Measurements from ENCODE around the gene PEX3.

PEX3 gene

DNA sequence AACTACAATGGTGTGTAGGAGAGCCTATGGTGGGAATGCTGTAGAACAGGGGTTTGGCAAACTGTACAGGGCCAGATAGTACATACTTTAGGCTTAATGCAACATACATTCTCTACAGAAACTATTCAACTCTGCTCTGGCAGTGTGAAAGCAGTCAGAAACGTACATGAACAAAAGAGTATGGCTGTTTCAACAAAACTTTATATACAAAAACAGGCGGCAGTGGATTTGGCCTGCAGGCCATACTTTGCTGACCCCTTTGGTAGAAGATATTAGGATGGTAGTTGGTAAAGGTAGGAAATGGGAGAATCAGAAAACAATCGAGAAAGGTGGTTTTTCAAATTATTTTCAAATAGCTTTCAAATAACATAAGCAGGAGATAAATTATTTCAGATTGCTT is 36.1 kb downstream of the PEX3 start:
- DNase-seq: no peak

GRCh38 chr6:143490244-143490643 is 39.6 kb downstream of the PEX3 start:
- H3K4me1 ChIP-seq (ENCODE audit: insufficient read depth, low read length): no peaks in the 10 kb centered on the region
- H3K27me3 ChIP-seq (ENCODE audit: insufficient read depth, low read length, poor library complexity): no peaks in the 10 kb centered on the region
- H3K4me2 ChIP-seq (ENCODE audit: insufficient read depth, low read length): no peak overlapping the region
- H3K36me3 ChIP-seq (ENCODE audit: insufficient read depth, low read length): no peaks in the 10 kb centered on the region
- H3K79me2 ChIP-seq (ENCODE audit: insufficient read depth, low read length): no peaks in the 10 kb centered on the region
- H3K4me3 ChIP-seq (ENCODE audit: low read depth in 1 of 2, low read length in 2 of 2): no peak overlapping the region
- ATAC-seq (ENCODE audit: insufficient read depth, low read depth) (no peak), DNase-seq (no peak)
- no peaks in the 10 kb centered on the region for H4K20me1 ChIP-seq (ENCODE audit: insufficient read depth, low read length)
- H3K9ac ChIP-seq (ENCODE audit: low read depth, low read length): no peak overlapping the region
- no peak overlapping the region for H3K27ac ChIP-seq (ENCODE audit: low read length)
- TF ChIP-seq CTCF (IDR thresholded peaks at IDR 0.05; ENCODE audit: borderline replicate concordance, extremely low read depth, low read length, poor library complexity, severe bottlenecking) (no peak), EZH2 (IDR thresholded peaks at IDR 0.05; ENCODE audit: borderline replicate concordance, low read depth, low read length, severe bottlenecking) (no peak)
- H2AFZ ChIP-seq (ENCODE audit: low read depth, low read length): no peak overlapping the region
- no peaks in the 10 kb centered on the region for H3K9me3 ChIP-seq (ENCODE audit: insufficient read depth, low read length, severe bottlenecking)

More for the DNA sequence above, 36.1 kb downstream of the PEX3 start:
- no peak overlapping the region for H3K27ac ChIP-seq (ENCODE audit: low read length)
- H3K36me3 ChIP-seq (ENCODE audit: insufficient read depth, low read length): no peaks in the 10 kb centered on the region
- no peaks in the 10 kb centered on the region for H3K9me3 ChIP-seq (ENCODE audit: insufficient read depth, low read length, severe bottlenecking)
- no peak overlapping the region for H3K4me3 ChIP-seq (ENCODE audit: low read depth in 1 of 2, low read length in 2 of 2)
- H3K79me2 ChIP-seq (ENCODE audit: insufficient read depth, low read length): no peaks in the 10 kb centered on the region
- no peak for ATAC-seq (ENCODE audit: insufficient read depth, low read depth)
- no peaks in the 10 kb centered on the region for H3K4me1 ChIP-seq (ENCODE audit: insufficient read depth, low read length)
- H2AFZ ChIP-seq (ENCODE audit: low read depth, low read length): no peak overlapping the region
- no peaks in the 10 kb centered on the region for H4K20me1 ChIP-seq (ENCODE audit: insufficient read depth, low read length)
- TF ChIP-seq EZH2 (IDR thresholded peaks at IDR 0.05; ENCODE audit: borderline replicate concordance, low read depth, low read length, severe bottlenecking) (no peak), CTCF (IDR thresholded peaks at IDR 0.05; ENCODE audit: borderline replicate concordance, extremely low read depth, low read length, poor library complexity, severe bottlenecking) (no peak)
- no peaks in the 10 kb centered on the region for H3K27me3 ChIP-seq (ENCODE audit: insufficient read depth, low read length, poor library complexity)
- no peak overlapping the region for H3K9ac ChIP-seq (ENCODE audit: low read depth, low read length)
- H3K4me2 ChIP-seq (ENCODE audit: insufficient read depth, low read length): no peak overlapping the region

GRCh38 chr6:143490775-143491174 is 40.2 kb downstream of the PEX3 start:
- Histone ChIP-seq H3K79me2 (ENCODE audit: insufficient read depth, low read length) (no peaks in the 10 kb centered on the region), H3K27ac (ENCODE audit: low read length) (no peak overlapping the region), H3K9me3 (ENCODE audit: insufficient read depth, low read length, severe bottlenecking) (no peaks in the 10 kb centered on the region), H3K36me3 (ENCODE audit: insufficient read depth, low read length) (no peaks in the 10 kb centered on the region), H3K4me2 (ENCODE audit: insufficient read depth, low read length) (no peak overlapping the region), H3K9ac (ENCODE audit: low read depth, low read length) (no peak overlapping the region), H3K27me3 (ENCODE audit: insufficient read depth, low read length, poor library complexity) (no peaks in the 10 kb centered on the region), H4K20me1 (ENCODE audit: insufficient read depth, low read length) (no peaks in the 10 kb centered on the region), H3K4me3 (ENCODE audit: low read depth in 1 of 2, low read length in 2 of 2) (no peak overlapping the region), H3K4me1 (ENCODE audit: insufficient read depth, low read length) (no peaks in the 10 kb centered on the region), H2AFZ (ENCODE audit: low read depth, low read length) (no peak overlapping the region)
- ATAC-seq (ENCODE audit: insufficient read depth, low read depth): no peak
- TF ChIP-seq EZH2 (IDR thresholded peaks at IDR 0.05; ENCODE audit: borderline replicate concordance, low read depth, low read length, severe bottlenecking) (no peak), CTCF (IDR thresholded peaks at IDR 0.05; ENCODE audit: borderline replicate concordance, extremely low read depth, low read length, poor library complexity, severe bottlenecking) (no peak)
- DNase-seq: no peak

DNA sequence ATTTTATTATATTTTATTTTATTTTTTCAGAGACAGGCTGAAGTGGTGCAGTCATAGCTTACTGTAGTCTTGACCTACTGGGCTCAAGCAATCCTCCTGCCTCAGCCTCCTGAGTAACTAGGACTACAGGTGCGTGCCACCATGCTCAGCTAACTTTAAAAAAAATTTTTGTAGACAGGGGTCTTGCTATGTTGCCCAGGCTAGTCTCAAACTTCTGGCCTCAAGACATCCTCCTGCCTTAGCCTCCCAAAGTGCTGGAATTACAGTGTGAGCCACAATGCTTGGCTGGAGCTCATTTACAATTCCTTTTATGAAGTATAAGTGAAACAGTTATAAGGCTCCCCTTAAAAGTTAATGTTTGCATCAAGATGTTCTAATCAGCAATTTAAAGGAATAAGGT is 46.4 kb downstream of the PEX3 start:
- H3K9ac ChIP-seq (ENCODE audit: low read depth, low read length): no peak overlapping the region
- H3K27ac ChIP-seq (ENCODE audit: low read length): no peak overlapping the region
- H3K4me3 ChIP-seq (ENCODE audit: low read depth in 1 of 2, low read length in 2 of 2): no peak overlapping the region
- TF ChIP-seq EZH2 (IDR thresholded peaks at IDR 0.05; ENCODE audit: borderline replicate concordance, low read depth, low read length, severe bottlenecking) (no peak), CTCF (IDR thresholded peaks at IDR 0.05; ENCODE audit: borderline replicate concordance, extremely low read depth, low read length, poor library complexity, severe bottlenecking) (no peak)
- H3K79me2 ChIP-seq (ENCODE audit: insufficient read depth, low read length): no peaks in the 10 kb centered on the region
- H3K27me3 ChIP-seq (ENCODE audit: insufficient read depth, low read length, poor library complexity): no peaks in the 10 kb centered on the region
- H3K4me1 ChIP-seq (ENCODE audit: insufficient read depth, low read length): no peaks in the 10 kb centered on the region
- H3K4me2 ChIP-seq (ENCODE audit: insufficient read depth, low read length): no peak overlapping the region
- ATAC-seq (ENCODE audit: insufficient read depth, low read depth): no peak
- no peaks in the 10 kb centered on the region for H3K36me3 ChIP-seq (ENCODE audit: insufficient read depth, low read length)
- no peak for DNase-seq
- H3K9me3 ChIP-seq (ENCODE audit: insufficient read depth, low read length, severe bottlenecking): no peaks in the 10 kb centered on the region
- H4K20me1 ChIP-seq (ENCODE audit: insufficient read depth, low read length): no peaks in the 10 kb centered on the region
- H2AFZ ChIP-seq (ENCODE audit: low read depth, low read length): no peak overlapping the region

Data from DND-41 (cell line).